Mammary epithelial cell (primary cell): ENCODE results near the gene OR51T1.

Experiments
- EZH2 ChIP-seq: IDR thresholded peaks from 2 replicates; pipeline ENCODE4 v1.6.1; 2012; ENCODE audit warnings: low read length, inconsistent platforms, borderline replicate concordance
- TF ChIP-seq, protein P1 (sequence below), 2 donors: IDR thresholded peaks in 1 of 2; conservative IDR thresholded peaks in 1 of 2; 2 replicates each; pipeline ENCODE4 v1.5.1; 2011 to 2012; ENCODE audit warnings: inconsistent platforms in 2 of 2, low read length in 2 of 2, mild to moderate bottlenecking in 2 of 2, control low read depth in 1 of 2, low read depth in 1 of 2; ENCODE audit not compliant: insufficient read depth in 1 of 2; ENCODE audit errors: extremely low read depth in 1 of 2

DNA sequence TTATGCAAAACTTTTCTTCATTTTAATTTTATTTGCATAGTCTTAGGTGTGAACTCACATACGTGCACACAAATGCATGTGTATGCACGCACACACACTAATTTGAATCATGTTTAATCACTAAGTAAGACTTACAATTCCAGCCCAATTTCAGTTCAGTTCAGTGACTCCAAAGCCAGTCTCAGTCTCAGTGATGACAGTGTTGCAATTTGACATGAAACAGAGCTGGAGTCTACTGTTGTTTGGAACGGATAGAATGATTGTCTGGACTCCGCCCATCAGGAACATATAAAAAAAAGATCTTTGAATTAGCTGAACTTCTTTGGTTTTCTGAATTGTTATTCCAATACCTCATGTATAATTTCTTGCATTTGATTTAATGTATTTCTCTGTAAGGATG is 17.8 kb upstream of the OR51T1 start:
- TF ChIP-seq, protein P1, sequence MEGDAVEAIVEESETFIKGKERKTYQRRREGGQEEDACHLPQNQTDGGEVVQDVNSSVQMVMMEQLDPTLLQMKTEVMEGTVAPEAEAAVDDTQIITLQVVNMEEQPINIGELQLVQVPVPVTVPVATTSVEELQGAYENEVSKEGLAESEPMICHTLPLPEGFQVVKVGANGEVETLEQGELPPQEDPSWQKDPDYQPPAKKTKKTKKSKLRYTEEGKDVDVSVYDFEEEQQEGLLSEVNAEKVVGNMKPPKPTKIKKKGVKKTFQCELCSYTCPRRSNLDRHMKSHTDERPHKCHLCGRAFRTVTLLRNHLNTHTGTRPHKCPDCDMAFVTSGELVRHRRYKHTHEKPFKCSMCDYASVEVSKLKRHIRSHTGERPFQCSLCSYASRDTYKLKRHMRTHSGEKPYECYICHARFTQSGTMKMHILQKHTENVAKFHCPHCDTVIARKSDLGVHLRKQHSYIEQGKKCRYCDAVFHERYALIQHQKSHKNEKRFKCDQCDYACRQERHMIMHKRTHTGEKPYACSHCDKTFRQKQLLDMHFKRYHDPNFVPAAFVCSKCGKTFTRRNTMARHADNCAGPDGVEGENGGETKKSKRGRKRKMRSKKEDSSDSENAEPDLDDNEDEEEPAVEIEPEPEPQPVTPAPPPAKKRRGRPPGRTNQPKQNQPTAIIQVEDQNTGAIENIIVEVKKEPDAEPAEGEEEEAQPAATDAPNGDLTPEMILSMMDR (conservative IDR thresholded peaks at IDR 0.05 in 1 of 2, IDR thresholded peaks at IDR 0.05 in 1 of 2; ENCODE audit: extremely low read depth in 1 of 2, insufficient read depth in 1 of 2, low read depth in 1 of 2, low read length in 2 of 2), result no peak
- no peak for TF ChIP-seq EZH2
